RWPE1 (cell line): ENCODE data around the gene ASB10.

Experiments
- CTCF ChIA-PET: fragments of 350-600 bp; sonication (Branson Sonifier 250); formaldehyde crosslinking; extraction: SDS; loops from one replicate; lab custom pipeline; 2021; lab: Yijun Ruan, JAX
- POLR2A ChIA-PET: fragments of 400-600 bp; formaldehyde crosslinking; extraction: SDS; loops from one replicate; lab custom pipeline; 2020; ENCODE audit warnings: antibody characterized with exemption; ENCODE audit not compliant: low non-redundant PET; lab: Yijun Ruan, JAX
- DNase-seq: peaks from one replicate; pipeline ENCODE4 v3.0.0; 2012; ENCODE audit warnings: low spot score
- H3K27ac ChIP-seq: fragments of 450-650 bp; 2 replicates; pipeline ENCODE4 v1.5.1; 2017
- TF ChIP-seq, protein P1 (sequence below): fragments of 450-650 bp; conservative IDR thresholded peaks from 2 replicates; pipeline ENCODE4 v1.5.1; 2017; ENCODE audit warnings: low read depth, mild to moderate bottlenecking

The ASB10 gene

DNA sequence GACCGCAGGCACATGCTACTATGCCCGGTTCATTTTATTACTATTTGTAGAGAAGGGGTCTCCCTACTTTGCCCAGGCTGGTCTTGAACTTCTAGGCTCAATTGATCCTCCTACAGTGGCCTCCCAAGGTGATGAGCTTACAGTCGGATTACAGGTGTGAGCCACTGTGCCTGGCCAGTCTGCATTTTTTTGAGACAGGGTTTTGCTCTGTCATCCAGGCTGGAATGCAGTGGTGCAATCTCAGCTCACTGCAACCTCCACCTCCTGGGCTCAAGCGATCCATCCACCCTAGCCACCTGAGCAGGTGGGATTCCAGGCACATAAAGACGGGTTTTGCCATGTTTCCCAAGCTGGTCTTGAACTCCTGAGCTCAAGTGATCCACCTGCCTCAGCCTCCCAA is 25.6 kb upstream of the ASB10 start:
- H3K27ac ChIP-seq = no peak overlapping the region
- TF ChIP-seq, protein P1, sequence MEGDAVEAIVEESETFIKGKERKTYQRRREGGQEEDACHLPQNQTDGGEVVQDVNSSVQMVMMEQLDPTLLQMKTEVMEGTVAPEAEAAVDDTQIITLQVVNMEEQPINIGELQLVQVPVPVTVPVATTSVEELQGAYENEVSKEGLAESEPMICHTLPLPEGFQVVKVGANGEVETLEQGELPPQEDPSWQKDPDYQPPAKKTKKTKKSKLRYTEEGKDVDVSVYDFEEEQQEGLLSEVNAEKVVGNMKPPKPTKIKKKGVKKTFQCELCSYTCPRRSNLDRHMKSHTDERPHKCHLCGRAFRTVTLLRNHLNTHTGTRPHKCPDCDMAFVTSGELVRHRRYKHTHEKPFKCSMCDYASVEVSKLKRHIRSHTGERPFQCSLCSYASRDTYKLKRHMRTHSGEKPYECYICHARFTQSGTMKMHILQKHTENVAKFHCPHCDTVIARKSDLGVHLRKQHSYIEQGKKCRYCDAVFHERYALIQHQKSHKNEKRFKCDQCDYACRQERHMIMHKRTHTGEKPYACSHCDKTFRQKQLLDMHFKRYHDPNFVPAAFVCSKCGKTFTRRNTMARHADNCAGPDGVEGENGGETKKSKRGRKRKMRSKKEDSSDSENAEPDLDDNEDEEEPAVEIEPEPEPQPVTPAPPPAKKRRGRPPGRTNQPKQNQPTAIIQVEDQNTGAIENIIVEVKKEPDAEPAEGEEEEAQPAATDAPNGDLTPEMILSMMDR = no peak
- POLR2A ChIA-PET = no interaction called here

DNA sequence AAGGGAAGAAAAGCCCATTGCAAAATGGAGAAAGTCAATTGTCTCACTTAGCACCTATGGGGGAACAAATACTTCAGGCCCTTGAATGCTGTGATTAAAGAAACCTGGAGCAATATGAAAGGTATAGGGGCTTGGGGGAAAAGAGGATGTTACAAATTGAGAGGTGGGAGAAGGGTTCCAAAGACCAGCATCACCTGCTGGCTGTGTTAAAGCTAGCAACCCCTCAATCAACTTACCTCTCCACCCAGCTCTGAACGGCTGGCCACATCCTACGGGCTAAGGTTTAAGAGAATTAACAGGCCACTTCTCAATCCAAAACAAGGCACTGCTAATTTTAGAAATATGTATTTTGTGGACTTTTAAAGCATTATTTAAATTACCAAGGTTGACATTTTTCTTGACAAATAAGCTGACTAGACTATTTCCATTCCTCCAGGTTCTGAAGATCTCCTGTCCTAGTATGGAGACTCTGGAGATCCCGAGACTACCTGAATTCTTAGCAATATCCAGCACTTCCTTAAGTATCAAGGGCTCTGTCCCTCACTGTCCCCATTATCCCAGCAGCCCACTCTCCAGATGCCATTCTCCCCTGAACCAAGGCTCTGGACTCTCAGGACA is 24.2 kb upstream of the ASB10 start:
- POLR2A ChIA-PET = no interaction called here
- no peak overlapping the region for H3K27ac ChIP-seq
- DNase-seq = no peak
- CTCF ChIA-PET = no interaction called here
- TF ChIP-seq, protein P1 = no peak

More for the DNA sequence above, 25.6 kb upstream of the ASB10 start:
- CTCF ChIA-PET = no interaction called here
- no peak for DNase-seq

DNA sequence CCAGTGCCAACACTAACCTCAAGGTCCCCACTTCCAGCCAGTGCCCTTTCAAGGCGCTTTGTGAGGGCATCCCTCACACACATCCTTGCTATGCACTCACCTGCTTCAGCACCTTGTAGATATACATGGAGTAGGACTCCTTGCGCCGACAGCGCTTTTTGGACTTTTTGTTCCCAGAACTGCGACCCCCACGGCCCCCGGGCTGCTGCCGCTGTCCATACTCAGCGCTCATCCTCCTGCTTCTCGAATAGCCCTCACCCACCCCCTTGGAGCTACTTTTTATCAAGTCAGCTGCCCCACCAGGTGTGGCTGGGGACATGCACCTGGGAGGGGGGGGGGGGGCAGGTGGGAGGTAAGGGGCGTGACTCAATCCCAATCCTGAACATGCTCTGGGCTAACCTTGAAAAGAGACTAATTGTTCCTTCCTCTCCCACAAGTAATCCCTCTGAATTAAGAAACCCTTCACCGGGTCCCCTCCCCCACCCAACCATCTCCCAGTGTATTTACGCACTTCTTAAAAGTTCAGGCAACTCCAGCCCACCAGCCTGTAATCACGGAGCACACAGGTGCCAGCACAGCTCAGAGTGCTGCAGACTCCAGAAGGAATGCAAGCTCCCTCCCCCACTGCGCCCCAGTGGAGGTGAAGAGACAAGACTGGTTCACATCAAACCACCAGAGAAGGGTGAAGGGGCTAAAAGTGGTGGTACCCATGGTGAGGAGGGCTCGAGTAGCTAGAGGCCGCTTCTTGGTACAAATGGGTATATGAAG is 23.2 kb upstream of the ASB10 start, which contains the start of gene H2BK1:
H2BK1 (minus strand) TSS at position 402 of the 768 bp plus-strand sequence; CDS start at position 232, 170 bp downstream.
- no peak within 1 kb of the TSS for H3K27ac ChIP-seq
- DNase-seq = no peak
- TF ChIP-seq, protein P1 = no peak
- POLR2A ChIA-PET = no interaction called here
- CTCF ChIA-PET = interaction anchor here (0.6 kb wide), 1 partner anchor 328 kb away, joined by 3 read pairs; no protein-coding TSS in a partner anchor

DNA sequence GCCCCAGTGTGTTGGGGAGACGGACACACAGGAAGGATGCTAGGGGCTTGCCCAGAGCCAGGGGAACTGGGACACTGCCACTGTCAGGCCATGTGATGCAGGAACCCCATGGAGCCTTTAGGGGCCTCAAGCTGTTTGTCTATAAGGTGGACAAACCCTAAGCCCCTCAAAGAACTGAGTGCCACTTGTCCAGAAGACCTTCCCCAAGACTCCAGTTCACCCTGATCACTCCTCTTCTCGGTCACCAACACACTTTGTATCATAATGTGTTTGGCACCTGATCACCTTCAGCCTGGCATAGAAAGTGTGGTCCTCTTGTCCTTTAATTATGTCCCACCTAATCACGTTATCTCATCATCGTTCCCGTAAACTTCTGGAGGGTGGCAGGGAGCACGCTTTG is 22.5 kb upstream of the ASB10 start:
- TF ChIP-seq, protein P1 = no peak
- no peak for DNase-seq
- no peak overlapping the region for H3K27ac ChIP-seq
- ChIA-PET CTCF (no interaction called here), POLR2A (no interaction called here)

DNA sequence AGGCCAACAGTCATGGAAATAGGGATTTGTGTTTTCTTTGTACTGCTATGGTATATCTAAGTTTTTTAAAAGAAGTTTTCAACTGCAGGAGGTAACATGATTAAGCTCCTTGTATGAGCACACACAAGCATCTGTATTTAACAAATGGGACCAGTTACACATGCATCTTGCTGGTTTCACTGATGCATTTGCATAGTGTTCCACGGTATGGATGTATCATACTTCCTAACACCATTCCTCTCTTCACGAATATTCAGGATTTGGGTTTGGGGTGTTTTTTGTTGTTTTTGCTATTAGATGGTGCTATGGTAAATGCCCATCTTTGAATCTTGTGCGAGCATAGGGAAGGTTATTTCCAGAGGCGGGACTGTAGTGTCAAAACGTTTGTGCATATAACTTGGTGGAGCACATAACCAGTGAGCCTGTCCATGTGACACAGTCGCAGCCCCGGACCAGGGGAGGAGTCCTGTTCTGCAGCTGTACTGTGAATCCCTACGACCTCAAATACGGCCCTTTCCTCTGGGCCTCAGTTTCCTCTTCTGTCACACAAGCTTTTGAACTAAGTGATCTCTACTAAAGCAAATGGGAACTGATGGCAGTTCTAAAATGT is 21.3 kb upstream of the ASB10 start:
- ChIA-PET CTCF (no interaction called here), POLR2A (no interaction called here)
- TF ChIP-seq, protein P1 = no peak
- DNase-seq = no peak
- no peak overlapping the region for H3K27ac ChIP-seq

DNA sequence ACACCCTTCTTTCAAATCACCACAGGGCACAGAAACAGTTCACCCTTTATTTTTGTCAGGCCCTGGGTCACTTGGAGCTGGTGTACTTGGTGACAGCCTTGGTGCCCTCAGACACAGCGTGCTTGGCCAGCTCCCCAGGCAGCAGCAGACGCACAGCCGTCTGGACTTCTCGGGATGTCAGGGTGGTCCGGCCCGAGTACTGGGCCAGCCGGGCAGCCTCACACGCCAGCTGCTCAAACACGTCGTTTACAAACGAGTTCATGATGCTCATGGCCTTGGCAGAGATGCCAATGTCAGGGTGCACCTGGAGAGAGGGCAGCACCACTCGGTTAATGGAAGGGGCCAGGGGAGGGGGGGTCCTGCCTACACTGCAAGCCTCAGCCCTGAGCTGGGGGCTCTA is 20.8 kb upstream of the ASB10 start:
- TF ChIP-seq, protein P1 = no peak
- H3K27ac ChIP-seq = no peak overlapping the region
- CTCF ChIA-PET = no interaction called here
- POLR2A ChIA-PET = no interaction called here
- no peak for DNase-seq
